HG02642 (cell line): ENCODE data around the gene UNC50.
"Not testable (repeated sequence)": the region's sequence is repeated elsewhere in the genome, so short reads cannot be mapped to it uniquely, and the experiment has no call there.

Source experiments
- ATAC-seq: cut with Tn5 transposase; IDR thresholded peaks from one replicate; pipeline ENCODE4 v1.9.1; 2021; ENCODE audit warnings: mild to moderate bottlenecking; ENCODE audit not compliant: unreplicated experiment, poor library complexity

Gene UNC50

DNA sequence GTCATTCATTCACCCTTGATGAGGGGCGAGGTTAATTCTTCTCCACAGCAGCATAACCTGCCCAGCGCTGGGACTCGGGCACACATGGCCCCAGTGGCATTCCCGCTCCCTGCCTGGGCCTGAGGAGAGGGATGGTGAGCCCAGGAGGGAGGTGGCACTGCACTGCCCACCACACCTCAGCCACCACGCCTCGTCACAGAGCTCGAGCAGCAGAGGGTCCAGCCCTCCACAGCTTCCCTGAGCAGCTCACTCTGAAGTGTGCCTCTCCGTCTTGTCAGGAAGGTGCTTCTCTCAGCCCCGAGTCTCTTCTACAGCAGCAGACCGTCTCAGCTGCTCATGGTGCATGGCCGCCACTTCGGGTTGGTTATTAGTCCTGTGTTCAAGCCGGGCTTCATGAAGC lies 35.0 kb upstream of the UNC50 start:
- no peak for ATAC-seq

DNA sequence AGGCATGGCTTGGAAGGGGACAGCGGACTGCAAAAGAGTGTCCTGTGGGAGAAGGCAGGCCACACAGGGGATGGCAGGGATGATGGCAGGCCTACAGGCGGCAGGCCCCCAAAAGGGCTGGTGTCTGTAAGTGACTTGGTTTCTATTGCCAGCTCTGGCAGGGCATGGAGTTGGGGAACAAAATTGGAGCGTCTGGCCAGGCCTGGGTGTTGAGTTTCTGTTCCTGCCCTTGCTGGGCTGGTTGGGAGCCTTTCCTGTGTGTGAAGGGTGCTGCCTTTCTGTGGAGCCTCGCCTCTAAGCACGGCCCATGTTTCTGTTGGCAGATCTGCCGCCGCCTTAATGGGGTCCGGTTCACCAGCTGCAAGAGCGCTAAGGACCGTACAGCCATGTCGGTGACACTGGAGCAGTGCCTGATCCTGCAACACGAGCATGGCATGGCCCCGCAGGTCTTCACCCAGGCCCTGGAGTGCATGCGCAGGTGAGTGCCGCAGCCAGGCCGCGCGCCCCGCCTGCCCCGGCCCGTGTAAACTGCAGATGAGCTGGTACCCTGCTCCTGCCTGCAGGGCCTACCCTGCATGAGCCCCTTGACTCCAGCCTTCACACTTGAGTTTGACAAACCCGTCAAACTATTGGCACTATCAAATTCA lies 31.6 kb upstream of the UNC50 start:
- ATAC-seq: no peak

DNA sequence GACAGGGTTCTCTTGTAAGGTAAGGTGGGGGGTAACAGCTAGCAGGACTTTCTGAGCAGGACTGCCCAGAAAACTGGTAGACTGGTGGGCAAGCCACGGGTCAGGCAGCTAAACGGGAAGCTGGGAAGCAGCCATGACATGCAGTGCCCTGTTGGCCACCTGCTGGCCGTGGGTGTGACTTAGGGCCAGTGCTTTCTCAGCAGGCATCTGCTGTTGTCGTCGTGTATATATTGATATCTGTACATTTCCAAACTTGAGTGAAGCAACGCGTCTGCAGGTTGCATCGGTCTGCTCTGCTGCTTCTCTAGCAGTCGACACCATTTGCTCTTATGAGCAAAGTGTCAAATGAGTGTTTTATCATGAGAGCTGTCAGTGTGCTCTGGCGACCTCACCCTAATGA lies 31.1 kb upstream of the UNC50 start:
- ATAC-seq: no peak

DNA sequence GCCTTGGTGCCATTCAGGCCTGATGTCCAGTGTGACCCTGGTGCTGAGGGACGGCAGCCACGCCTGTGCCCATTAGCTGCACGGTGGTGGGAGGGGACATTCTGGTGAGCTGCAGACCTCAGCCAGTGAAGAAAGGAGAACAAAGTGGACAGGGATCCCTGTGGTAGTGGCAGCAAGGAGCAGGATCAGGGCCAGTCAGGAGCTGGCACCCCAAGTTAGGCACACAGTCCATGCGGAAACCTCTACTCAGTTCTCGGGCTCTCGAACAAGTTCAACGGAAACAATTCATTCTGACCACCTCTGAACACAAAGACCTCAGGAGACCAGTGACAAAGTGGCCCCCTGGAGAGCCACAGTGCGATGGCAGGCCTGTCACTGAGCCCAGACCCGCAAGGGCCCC lies 30.2 kb upstream of the UNC50 start:
- no peak for ATAC-seq

DNA sequence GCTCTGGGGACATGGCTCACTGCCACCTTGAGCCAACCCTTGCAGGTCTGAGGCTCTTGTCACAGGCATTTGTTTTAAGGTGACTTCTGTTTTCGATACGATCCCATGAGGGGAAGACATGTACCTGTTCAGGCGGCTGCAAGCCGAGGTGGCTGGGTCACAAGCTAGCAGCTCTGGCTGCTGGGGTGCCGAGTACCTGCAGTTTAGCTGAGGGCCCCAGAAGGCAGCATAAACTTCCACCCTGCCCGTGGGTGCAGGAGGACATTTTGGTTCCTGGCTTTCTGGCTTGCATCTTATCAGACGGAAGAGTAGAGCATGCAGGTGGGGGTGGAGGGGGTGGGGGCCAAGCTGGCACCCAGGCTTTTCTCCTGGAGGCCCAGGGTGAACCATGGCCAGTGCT lies 28.5 kb upstream of the UNC50 start:
- no peak for ATAC-seq

DNA sequence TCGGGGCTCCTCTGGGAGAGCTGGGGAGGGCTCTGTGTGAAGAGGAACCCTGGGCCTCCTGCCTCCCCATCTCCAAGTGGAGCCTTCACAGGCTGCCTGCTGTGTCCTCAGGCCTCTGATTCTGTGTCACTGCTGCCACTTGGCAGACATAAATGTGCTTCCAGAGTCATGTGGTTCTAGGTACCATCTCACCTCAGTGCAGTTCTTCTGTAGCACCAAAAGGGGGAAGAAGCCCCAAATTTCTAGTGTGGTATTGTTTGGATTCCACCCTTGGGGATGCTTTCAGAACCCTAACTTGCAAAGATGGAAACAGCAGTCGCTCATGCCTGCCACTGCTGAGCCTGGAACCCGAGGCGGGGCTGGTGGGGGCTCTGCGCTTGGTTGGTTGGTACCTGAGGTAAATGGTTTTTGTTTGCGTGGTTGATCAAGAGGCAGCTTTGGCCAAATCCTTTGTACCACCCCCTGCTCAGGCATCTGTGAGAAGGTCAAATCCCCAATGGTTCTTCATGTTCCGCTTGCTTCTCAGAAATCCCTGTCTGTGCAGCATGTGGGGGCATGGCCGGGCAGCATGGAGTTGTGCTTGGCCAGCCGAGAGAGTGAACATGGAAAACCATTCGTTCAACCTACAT lies 27.6 kb upstream of the UNC50 start:
- ATAC-seq: no peak

DNA sequence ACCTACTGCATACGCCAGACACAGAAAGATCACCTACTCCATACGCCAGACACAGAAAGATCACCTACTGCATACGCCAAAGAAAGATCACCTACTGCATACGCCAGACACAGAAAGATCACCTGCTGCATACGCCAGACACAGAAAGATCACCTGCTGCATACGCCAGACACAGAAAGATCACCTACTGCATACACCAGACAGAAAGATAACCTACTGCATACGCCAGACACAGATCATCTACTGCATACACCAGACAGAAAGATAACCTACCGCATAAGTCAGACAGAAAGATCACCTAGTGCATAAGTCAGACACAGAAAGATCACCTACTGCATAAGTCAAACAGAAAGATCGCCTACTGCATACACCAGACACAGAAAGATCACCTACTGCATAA lies 25.9 kb upstream of the UNC50 start:
- no peak for ATAC-seq

DNA sequence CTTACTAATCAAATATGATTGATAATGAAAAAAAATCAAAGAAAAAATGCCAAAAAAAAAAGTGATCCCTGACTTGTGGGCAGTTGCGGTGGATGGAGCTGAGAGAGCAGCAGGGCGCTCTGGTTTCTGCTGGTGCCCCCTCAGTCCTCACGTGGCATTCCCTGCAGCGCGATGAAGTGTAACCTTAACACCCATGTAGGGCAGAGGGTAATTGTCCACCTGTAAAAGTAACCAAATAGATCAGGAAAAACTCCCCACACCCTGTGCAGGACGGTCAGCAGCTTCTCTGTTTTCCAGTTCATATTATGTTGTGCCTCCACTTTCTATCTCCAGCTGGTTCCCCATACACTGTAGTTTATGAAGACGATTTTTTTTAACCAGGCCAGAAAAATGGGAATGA lies 25.1 kb upstream of the UNC50 start:
- no peak for ATAC-seq

DNA sequence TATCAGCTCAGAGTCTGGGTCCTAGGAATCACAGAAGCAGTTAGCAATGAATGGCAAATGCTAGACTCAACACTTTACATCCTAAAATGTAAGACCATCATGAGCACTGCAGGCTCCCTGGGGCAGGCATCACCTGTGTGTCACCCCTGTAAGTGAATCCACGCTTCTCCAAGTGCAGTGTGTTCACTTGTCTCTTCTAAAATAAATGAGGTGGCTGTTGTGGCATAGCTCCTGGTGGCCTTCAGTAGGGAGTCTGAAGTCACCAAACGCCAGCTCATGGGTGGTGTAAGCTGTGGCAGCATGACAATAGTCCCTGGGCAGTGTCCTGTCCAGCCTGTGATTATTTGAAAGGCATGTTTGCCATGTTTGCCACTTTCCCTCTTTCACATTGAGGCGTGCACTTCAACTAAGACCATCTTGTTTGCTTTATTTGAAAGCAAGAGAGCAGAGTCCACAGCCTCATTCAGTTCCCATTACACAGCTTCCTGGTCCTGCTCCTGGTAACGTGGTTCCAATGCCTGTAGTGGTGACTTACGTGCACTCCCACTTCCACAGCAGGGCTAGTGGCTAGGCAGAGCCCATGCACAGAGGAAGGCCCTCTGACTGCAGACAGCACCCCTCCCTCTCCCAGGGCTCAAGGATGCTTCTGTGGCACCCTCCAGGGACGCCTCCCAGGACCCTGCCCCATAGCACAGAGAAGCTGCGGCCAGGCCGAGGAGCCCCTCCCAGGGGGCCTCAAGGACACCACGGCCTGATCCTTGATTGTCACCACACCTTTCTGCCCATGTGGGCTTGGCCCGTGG lies 24.4 kb upstream of the UNC50 start:
- ATAC-seq: no peak

DNA sequence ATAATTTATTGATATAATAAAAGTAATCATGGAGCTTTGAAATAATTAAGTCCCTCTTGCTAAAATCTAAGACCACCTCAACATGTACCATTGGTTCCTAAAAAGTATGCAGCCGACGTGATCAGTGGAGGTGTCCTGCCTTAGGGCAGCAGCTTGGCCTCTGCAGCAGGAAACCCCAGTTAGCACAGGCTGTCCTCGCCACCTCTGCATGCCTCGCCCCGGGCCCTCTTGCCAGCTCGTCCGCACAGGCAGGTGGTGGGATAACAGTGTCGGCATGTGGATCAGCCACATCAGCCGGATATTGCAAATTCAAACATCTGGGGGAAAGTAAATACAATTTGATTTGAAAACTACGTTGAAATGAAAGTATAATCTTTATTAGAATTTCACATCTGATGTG lies 23.0 kb upstream of the UNC50 start:
- no peak for ATAC-seq

DNA sequence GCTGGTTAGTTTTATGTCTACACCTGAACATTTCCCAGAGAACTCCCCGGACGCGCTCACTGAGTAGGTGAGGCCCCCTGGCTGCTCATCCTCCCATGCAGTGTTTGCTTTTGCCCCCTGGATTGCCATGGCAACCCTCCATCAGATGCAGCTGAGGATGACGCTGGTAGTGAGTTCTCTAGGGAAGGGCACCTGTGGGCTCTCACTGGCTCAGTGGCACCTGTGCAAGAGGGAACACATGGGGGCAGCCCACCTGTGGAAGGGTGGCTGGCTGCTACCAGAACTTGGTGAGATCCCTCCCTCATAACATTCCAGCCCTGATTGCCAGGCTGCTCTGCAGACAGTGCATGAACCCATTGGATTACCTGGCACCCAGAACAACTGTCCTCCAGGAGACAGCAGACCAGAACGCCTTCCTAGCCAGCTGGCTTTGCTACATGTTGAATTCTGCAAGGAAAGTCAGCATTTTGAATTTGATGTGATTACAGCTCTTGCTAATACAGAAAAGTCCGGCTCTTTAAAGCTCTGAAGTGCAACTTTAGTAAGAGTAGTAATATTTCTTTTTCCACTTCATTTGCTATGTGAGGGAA lies 21.7 kb upstream of the UNC50 start:
- no peak for ATAC-seq

DNA sequence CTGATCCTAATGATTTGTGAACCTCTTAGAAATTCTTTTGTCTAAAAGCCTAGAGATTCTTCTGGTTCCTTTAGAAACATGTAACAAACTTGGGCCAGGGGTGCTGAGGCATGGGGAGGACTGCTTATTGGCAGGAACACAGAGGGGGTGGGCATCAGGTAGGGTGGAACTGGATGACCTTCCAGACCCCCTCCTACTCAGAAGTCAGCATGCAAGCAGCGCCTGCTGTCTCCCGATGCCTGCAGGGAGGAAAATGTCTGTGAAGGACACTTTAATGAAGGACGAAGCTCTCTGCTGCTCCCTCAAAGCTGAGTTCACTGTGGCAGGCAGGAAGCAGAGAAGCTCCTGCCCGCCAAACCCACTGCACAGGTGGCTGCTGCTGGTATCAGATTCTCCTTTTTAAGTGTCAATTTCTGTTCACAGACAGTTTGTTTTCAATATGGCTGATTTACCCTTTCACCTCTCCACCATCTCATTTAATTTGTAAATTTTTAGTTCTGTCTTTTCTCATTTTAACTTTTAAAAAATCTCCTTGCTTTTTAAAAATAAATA lies 19.4 kb upstream of the UNC50 start:
- ATAC-seq: no peak

DNA sequence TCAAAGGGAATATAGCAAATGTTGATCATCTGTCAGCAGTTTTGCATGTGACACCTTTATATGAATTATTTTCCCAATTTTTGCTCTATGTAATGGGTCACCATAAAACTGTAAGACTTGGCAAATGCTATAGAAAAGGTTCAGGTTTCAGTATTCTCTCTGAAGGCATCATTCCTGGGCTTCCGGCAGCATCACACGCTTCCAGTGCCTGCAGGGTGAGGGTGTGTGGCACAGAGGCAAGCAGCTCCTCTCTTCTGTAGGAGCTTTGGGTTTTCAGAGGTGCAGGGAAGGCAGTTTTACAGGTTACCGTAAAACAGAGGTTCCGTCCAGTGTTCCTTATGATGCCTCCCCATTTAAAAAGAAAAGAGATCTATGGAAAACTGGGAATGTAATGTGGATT lies 18.9 kb upstream of the UNC50 start:
- ATAC-seq: no peak

DNA sequence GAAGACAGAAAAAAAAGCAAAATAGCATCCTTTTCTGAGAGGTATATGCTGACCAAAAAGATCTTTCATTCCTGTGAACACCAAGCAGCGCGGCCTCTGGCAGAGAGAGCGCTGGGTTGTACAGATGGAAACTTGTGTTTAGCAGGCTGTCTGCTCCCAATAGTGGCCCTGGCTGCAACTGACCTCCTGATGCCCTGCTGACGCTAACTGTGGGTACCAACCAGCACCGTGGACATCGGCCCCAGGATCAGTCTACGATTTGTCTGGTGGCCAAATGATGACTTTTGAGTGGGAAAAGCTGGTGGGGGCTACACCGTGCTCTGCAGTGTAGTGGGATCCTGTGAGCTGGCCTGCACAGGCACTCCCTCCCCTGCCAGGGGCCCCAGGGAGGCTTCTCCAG lies 15.8 kb upstream of the UNC50 start:
- ATAC-seq: no peak

DNA sequence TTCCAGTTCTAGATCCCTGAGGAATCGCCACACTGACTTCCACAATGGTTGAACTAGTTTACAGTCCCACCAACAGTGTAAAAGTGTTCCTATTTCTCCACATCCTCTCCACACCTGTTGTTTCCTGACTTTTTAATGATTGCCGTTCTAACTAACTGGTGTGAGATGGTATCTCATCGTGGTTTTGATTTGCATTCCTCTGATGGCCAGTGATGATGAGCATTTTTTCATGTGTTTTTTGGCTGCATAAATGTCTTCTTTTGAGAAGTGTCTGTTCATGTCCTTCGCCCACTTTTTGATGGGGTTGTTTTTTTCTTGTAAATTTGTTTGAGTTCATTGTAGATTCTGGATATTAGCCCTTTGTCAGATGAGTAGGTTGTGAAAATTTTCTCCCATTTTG lies 13.7 kb upstream of the UNC50 start:
- ATAC-seq: not testable (repeated sequence)

DNA sequence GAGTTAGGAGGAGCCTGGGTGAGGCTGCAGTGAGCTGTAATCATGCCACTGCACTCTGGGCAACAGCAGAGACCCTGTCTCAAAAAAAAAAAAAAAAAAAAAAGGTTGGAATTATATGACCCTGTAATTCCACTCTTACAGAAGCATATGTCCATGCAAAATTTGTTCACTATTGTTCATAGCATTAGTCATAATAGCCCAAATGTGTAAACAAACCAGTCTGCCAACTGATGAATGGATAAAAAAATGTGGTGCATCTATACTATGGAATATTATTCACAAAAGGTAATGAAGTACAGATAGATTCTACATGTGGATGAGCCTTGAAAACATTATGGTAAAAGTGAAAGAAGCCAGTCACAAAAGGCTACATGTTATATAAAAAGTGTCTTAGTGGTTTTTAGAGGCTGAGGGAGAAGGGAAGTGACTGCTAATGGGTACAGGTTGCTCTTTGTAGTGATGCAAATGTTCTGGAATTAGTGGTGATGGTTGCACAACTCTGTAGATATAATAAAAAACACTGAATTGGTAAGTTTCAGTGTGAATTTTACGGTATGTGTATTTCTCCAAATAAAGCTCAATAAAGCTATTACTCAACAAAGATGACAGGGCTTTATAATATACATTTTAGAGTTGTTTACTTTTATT lies 9.5 kb upstream of the UNC50 start:
- ATAC-seq: no peak

DNA sequence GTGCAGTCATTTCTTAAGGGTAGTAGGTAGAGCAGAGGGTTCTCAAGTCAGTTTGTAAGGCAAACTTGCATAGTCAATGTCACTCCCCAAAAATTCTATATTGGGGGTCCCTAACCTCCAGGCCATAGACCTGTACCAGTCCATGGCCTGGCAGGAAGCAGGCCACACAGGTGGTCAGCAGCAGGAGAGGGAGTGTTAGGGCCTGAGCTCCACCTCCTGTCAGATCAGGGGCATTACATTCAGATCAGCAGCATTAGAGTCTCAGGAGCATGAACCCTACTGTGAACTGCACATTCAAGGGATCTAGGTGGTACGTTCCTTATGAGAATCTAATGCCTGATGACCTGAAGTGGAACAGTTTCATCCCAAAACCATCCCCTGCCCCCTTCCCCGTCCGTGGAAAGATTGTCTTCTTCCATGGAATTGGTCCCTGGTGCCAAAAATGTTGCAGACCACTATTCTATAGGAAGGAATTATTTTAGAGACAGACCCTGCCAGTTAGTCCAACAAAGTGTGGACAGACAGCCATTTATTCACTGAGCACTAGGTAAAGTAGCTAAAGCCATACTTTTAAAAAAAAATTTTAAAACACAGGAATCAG lies 6.8 kb upstream of the UNC50 start:
- ATAC-seq: peak; percentile 74

DNA sequence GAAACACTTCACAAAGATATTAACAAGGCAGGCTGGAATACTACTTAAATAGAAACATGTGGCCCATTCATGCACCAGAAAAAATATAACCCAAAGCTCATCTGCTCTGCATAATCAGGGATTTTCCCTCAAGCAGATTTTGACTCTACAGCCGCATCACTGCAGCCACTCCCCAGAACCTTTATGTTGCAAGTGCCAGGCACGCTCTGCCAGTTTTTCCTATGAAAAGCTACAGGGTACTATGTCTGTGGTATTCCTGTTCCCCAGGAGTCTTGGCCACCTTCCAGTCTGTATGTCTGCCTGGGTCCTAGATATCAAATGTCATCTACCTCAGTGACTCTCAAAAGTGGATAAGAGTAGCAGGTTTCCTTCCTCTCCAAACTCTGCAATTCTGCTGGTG lies 3.8 kb upstream of the UNC50 start:
- no peak for ATAC-seq

DNA sequence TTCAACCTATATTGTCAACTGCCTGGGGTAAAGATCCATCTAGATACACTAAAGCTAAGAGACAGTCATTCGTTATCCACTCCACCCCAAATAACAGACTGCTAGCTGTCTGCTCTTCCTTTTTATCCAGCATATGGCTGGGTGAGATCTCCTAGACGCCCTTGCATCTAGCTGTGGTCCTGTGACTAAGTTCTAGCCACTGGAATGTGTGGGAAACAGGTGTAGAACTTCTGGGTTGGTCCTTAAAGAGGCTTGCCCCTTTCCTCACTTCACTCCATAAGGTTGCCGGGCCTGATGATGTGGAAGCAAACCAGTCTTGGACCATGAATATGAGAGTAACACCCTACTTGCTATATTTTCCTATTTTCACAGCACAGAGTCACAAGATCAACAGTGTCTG lies 3.3 kb upstream of the UNC50 start:
- ATAC-seq: no peak

DNA sequence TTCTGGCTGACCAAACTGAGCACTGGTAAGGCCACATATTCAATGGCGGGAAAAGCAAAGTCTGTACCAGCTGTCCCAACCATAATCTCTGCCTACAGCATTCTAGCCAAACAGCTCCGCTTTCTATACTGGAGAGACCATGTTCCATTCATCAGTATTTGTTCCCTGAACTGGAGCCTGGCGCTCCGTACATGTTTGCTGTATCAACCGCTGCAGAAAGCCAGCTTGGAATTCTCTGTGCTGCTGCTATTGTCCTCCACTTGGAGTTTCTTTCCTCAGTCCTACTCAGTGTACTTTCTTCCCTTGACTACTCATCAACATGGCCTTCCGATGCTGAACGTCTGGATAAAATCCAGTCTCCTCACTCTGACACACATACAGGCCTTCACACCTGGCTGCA lies 2.0 kb upstream of the UNC50 start:
- no peak for ATAC-seq
